GM19467 (cell line): Measurements from ENCODE around the gene BCAN.

Experiments used
- ATAC-seq: cut with Tn5 transposase; IDR thresholded peaks from one replicate; pipeline ENCODE4 v1.9.1; 2021; ENCODE audit warnings: mild to moderate bottlenecking, moderate library complexity; ENCODE audit not compliant: unreplicated experiment

The BCAN gene

DNA sequence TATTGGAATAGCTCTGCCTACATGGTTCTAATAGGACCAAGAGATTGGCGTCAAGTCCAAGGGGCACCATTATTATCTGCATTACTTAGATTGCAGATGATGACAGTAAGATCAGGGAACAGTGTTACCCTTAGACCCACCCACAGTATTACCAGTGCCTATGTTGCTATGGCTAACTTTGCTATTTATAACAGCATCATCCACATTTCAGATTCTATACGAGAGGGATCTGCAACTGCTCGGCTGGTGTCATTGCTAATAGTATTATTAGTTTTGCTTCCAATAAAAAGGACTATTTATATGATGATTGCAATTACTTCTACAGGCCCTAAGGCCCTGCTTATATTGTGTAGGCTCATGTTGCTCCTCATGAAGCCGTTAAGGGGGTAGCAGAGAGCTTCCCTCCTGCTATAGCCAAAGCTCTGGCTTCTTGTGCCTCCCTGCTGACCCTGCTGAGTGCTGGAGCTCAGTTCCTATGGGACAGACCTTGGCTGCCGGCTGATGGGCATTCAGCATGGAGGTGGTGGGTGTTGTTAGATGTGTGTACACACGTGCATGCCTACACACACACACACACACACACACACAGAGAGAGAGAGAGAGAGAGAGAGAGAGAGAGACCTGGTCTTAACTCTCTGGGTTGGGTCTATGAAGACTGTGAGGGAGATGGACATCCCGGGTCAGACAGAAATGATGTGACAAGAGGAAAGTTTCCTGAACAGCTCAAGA, 1.3 kb downstream of the BCAN start:
- no peak for ATAC-seq

GRCh38 chr1:156643778-156644092, 1.8 kb downstream of the BCAN start:
- no peak for ATAC-seq

DNA sequence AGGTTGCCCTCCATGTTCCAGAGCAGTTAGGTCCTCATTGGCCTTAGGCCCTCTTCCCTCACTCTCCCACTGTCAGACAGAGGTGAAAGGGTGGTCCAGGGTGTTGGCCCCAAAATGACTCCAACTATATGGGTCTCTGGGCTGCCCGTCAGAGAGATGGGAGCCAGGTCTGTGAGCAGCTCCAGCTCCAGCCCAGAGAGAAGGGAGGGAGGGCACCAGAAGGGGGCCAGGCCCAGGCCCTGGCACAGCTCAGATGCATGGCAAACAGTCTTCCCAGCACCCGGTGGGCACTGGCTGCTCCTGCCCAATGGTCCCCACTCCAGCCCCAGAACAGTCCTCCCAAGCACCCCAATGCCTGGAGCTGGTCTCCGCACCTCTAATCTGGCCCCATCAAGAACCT, 2.2 kb downstream of the BCAN start:
- ATAC-seq: no peak

- no peak for ATAC-seq
Observed at GRCh38 chr1:156644640-156645039, 2.7 kb downstream of the BCAN start.

DNA sequence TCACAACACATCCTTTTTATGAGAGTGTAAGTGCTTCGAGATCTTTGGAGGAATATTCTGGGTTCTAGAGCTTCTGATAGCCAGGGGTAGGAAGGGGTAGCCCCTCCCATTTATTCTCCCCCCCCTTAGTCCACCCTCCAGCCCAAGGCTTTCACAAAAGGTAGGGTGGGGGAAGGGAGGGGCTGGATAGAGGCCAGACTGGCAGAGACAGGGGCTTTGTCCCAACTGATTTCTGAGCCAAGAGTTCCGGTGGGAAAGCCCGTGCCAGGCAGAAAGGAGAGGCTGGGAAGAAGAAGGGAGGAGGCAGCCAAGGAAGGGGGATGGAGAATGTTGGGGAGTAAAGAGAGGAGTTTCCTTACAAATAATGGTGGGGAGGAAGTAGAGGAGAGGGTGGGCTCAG, 3.1 kb downstream of the BCAN start:
- ATAC-seq: no peak

GRCh38 chr1:156645666-156646065, 3.7 kb downstream of the BCAN start:
- ATAC-seq: no peak

- ATAC-seq: no peak
Observed at GRCh38 chr1:156646738-156647211, 4.9 kb downstream of the BCAN start.

DNA sequence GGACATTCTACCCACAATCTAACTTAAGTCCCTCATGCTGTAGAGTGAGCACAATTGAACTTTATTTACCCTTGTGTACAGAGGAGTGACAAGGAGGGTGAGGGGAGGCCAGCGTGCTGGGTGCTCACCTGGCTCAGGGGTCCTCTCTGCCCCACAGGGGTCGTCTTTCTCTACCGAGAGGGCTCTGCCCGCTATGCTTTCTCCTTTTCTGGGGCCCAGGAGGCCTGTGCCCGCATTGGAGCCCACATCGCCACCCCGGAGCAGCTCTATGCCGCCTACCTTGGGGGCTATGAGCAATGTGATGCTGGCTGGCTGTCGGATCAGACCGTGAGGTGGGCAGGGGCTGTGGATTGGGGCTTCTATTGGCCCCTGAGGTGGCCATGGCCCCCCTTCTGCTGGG, 5.4 kb downstream of the BCAN start:
- no peak for ATAC-seq

- ATAC-seq: no peak
Observed at GRCh38 chr1:156648496-156648895, 6.6 kb downstream of the BCAN start.

- no peak for ATAC-seq
Observed at GRCh38 chr1:156648951-156649350, 7.0 kb downstream of the BCAN start.

GRCh38 chr1:156652131-156652991, 10.4 kb downstream of the BCAN start:
- no peak for ATAC-seq

GRCh38 chr1:156652992-156653355, 11.1 kb downstream of the BCAN start:
- no peak for ATAC-seq

GRCh38 chr1:156654700-156655099, 12.8 kb downstream of the BCAN start:
- ATAC-seq: no peak

DNA sequence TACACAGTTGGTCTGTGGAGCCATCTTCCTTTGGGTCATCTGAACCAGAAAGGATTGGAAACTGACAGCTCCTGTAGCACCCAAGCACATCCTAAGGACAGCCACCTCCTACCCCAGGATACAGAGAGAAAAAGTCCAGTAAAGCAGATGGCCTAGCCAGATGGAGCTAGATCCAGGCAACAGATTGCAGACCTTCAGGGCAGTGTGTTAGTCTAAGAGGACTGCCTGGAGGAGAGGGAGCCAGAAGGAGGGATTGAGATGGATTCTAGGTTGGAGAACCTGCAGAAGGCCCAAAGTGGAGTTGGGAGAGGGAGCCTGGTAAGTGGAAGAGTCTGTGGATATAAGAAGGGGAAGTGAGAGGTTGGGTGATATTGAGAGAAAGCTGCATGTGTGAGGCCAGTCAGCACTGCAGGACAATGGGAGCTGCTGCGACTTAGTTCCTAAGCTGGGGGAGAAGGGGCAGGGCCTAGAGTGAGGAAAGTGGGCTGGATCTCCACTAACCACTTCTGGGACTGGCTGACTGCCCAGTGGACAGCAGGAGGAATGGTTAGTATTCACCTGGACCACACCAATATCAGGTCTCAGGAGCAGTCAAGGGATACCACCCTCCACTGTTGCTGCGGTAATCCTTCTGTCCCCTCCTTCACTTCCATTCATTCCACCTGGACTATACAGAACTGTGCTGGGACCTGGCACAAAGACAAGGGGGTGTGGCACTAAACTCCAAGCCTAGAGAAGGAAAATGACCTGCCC, 13.4 kb downstream of the BCAN start:
- ATAC-seq: no peak

DNA sequence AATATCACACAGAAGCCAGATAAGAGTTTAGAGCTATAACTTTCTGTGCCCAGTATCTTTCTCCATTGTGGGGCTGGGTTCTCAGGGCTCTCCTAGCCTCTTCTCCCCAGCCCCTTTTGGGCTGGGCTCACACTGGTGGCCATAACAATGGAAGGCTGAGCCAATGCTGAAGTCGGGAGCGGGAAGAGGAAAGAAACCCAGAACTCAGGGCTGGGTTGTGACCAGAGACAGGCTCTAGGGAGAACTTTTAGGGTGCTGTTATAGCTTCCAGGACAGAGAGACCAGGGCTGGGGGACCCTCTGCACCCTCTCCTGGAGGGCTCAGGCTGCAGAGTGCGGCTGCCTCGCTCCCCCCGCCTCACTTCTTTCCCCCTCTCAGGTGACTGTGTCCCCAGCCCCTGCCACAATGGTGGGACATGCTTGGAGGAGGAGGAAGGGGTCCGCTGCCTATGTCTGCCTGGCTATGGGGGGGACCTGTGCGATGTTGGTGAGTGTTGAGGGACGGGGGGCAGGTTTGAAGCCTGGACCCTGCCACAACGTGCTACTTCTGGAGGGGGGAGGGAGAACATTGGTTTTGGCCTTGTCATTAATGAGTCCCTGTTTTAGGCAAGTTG, 14.1 kb downstream of the BCAN start:
- no peak for ATAC-seq

DNA sequence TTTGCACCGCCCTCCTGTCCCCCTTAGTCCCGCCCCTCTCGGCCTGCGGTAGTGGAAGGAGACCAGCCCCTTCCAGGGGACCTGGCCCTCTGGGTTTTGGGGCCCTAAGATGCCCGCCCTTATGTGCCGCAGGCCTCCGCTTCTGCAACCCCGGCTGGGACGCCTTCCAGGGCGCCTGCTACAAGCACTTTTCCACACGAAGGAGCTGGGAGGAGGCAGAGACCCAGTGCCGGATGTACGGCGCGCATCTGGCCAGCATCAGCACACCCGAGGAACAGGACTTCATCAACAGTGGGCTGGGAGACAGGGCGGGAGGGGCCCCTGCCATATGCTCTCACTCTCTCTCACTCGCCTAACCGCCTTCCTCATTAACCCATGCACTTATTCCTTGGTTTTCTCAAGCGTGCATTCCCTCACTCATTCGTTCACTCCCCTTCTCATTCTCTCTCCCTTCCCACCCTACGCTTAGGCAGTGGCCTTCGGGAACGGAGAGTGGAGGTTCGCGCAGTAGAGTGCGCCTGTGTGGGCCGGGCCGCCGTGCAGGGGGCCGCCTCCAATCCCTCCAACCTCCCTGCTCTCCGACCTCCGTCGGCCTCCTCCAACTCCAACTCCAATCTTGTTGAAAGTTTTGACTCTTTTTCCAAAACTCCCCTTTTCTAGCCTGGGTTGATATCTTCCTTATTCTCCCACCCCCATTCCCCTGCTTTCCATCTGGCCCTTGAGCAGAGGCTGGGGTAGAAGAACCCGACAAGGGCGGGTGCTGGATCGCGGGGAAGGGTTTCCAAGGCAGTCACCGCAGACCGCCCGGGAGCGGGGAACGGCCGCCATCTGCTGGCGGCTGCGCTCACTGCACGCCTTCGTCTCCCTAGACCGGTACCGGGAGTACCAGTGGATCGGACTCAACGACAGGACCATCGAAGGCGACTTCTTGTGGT, 15.2 kb downstream of the BCAN start:
- no peak for ATAC-seq

GRCh38 chr1:156657741-156658319, 15.9 kb downstream of the BCAN start:
- ATAC-seq: no peak

- ATAC-seq: no peak
Observed at GRCh38 chr1:156658496-156658895, 16.6 kb downstream of the BCAN start.

DNA sequence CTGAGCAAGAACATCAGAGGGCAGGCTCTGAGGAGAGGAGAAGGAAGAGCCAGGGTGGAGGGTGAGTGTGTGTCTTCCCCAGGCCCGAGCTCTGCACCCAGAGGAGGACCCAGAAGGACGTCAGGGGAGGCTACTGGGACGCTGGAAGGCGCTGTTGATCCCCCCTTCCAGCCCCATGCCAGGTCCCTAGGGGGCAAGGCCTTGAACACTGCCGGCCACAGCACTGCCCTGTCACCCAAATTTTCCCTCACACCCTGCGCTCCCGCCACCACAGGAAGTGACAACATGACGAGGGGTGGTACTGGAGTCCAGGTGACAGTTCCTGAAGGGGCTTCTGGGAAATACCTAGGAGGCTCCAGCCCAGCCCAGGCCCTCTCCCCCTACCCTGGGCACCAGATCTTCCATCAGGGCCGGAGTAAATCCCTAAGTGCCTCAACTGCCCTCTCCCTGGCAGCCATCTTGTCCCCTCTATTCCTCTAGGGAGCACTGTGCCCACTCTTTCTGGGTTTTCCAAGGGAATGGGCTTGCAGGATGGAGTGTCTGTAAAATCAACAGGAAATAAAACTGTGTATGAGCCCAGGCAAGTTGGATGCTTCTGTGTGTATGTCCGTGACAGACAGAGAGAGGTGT, 17.1 kb downstream of the BCAN start:
- no peak for ATAC-seq

DNA sequence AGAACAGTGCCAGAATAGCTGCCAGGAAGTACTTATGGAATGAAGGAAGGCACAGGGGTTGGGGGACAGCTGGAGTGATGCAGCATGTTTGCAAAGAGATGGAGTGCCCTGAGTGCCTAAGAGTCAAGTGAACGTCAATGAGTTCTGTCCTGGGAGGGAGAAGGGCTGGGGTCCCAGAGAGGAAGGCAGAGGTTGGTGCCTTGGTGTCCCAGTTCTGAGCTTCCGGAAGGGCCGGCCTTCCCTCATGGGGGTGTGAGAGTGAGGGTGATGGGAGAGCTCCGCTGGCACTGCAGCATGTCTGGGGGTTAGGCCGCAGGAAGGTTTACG, 17.7 kb downstream of the BCAN start:
- no peak for ATAC-seq
